IMR-90 (cell line): ENCODE measurements around the gene IFITM10. TPM values are rescaled to one million over a fixed set of nuclear protein-coding genes. Genes with fewer than 3 reads are reported as not detected.

Experiments used
- ATAC-seq: fragments of 200-7000 bp; cut with Tn5 transposase; 2 replicates; pipeline ENCODE4 v1.9.1; 2020; ENCODE audit warnings: low read depth, mild to moderate bottlenecking, moderate library complexity
- BruUV-seq: library from RNA; stranded (reverse); fragments of 400-500 nt; replicated peaks from 2 replicates; lab custom pipeline; 2021; lab: Mats Ljungman, UMichigan
- CTCF ChIA-PET: fragments of 300-600 bp; formaldehyde crosslinking; extraction: SDS; loops from one replicate; lab custom pipeline; 2021; ENCODE audit warnings: antibody characterized with exemption; lab: Yijun Ruan, JAX
- POLR2A ChIA-PET: fragments of 300-600 bp; sonication (Branson Sonifier 250); formaldehyde crosslinking; loops from one replicate; lab custom pipeline; 2022; ENCODE audit warnings: antibody characterized with exemption; ENCODE audit not compliant: unreplicated experiment; lab: Charles Lee
- DNase-seq: peaks from one replicate; pipeline ENCODE4 v3.0.0; 2013
- H2AFZ ChIP-seq: replicated peaks from 2 replicates; pipeline ENCODE3; 2013; ENCODE audit warnings: low read length, mild to moderate bottlenecking; ENCODE audit not compliant: poor library complexity
- H2AK5ac ChIP-seq: 2 replicates; pipeline ENCODE4 v1.6.1; 2013; ENCODE audit warnings: low read depth, low read length, inconsistent platforms
- H2AK9ac ChIP-seq: replicated peaks from 2 replicates; pipeline ENCODE3; 2013; ENCODE audit warnings: mild to moderate bottlenecking, low read depth, low read length, moderate library complexity; ENCODE audit not compliant: poor library complexity
- H2BK120ac ChIP-seq: 2 replicates; pipeline ENCODE4 v1.6.1; 2013; ENCODE audit warnings: low read depth, low read length, inconsistent platforms
- H2BK15ac ChIP-seq: 3 replicates; pipeline ENCODE4 v1.6.1; 2013; ENCODE audit warnings: low read depth, low read length, inconsistent platforms
- H2BK20ac ChIP-seq: 2 replicates; pipeline ENCODE4 v1.6.1; 2013; ENCODE audit warnings: low read depth, mild to moderate bottlenecking, inconsistent platforms, low read length, moderate library complexity
- H2BK5ac ChIP-seq: 2 replicates; pipeline ENCODE4 v1.6.1; 2013; ENCODE audit warnings: mild to moderate bottlenecking, low read depth, low read length, inconsistent platforms; ENCODE audit not compliant: poor library complexity, severe bottlenecking
- H3K14ac ChIP-seq: replicated peaks from 2 replicates; pipeline ENCODE4 v1.6.1; 2013; ENCODE audit warnings: low read depth, low read length, inconsistent platforms
- H3K18ac ChIP-seq: 2 replicates; pipeline ENCODE4 v1.6.1; 2013; ENCODE audit warnings: low read depth, low read length, control low read depth
- H3K23ac ChIP-seq: 2 replicates; pipeline ENCODE4 v1.6.1; 2013; ENCODE audit warnings: low read depth, low read length, inconsistent platforms
- H3K27ac ChIP-seq: 2 replicates; pipeline ENCODE4 v1.5.1; 2013; ENCODE audit warnings: mild to moderate bottlenecking, control low read depth, low read length; ENCODE audit not compliant: insufficient read depth
- H3K27me3 ChIP-seq: 2 replicates; pipeline ENCODE4 v1.6.1; 2013; ENCODE audit warnings: low read length; ENCODE audit not compliant: control insufficient read depth, insufficient read depth
- H3K36me3 ChIP-seq: 2 replicates; pipeline ENCODE4 v1.6.1; 2013; ENCODE audit warnings: low read length, mixed read lengths; ENCODE audit not compliant: control insufficient read depth, insufficient read depth
- H3K4ac ChIP-seq: 2 replicates; pipeline ENCODE4 v1.6.1; 2013; ENCODE audit warnings: low read depth, low read length, inconsistent platforms
- H3K4me1 ChIP-seq: 2 replicates; pipeline ENCODE4 v1.6.1; 2013; ENCODE audit warnings: low read length, mixed read lengths; ENCODE audit not compliant: control insufficient read depth, insufficient read depth
- H3K4me2 ChIP-seq: 2 replicates; pipeline ENCODE4 v1.6.1; 2013; ENCODE audit warnings: low read depth, mild to moderate bottlenecking, control low read depth, low read length, moderate library complexity
- H3K4me3 ChIP-seq: 2 replicates; pipeline ENCODE4 v1.5.1; 2013; ENCODE audit warnings: low read depth, mild to moderate bottlenecking, control low read depth, low read length, moderate library complexity; ENCODE audit not compliant: insufficient read depth
- H3K56ac ChIP-seq: 2 replicates; pipeline ENCODE4 v1.6.1; 2013; ENCODE audit warnings: low read length, inconsistent platforms; ENCODE audit not compliant: insufficient read depth; ENCODE audit errors: extremely low read depth
- H3K79me1 ChIP-seq, 2 experiments: 2 replicates each; pipeline ENCODE4 v1.6.1; 2013; ENCODE audit warnings: low read length in 2 of 2, inconsistent platforms in 1 of 2, low read depth in 1 of 2
- H3K9ac ChIP-seq: 2 replicates; pipeline ENCODE4 v1.6.1; 2013; ENCODE audit warnings: low read depth, low read length, control low read depth
- H3K9me1 ChIP-seq: 2 replicates; pipeline ENCODE4 v1.6.1; 2013; ENCODE audit warnings: low read length, inconsistent platforms; ENCODE audit not compliant: insufficient read depth
- H3K9me3 ChIP-seq: 2 replicates; pipeline ENCODE4 v1.6.1; 2013; ENCODE audit warnings: low read length; ENCODE audit not compliant: control insufficient read depth, insufficient read depth
- H4K20me1 ChIP-seq: 2 replicates; pipeline ENCODE4 v1.6.1; 2013; ENCODE audit warnings: low read length, inconsistent platforms; ENCODE audit not compliant: insufficient read depth
- H4K5ac ChIP-seq: 2 replicates; pipeline ENCODE4 v1.6.1; 2013; ENCODE audit warnings: mild to moderate bottlenecking, low read depth, low read length, control low read depth
- H4K8ac ChIP-seq, 2 experiments: 2 replicates each; pipeline ENCODE4 v1.6.1; 2013; ENCODE audit warnings: low read depth in 2 of 2, low read length in 2 of 2, control low read depth in 1 of 2, inconsistent platforms in 1 of 2
- H4K91ac ChIP-seq: 2 replicates; pipeline ENCODE4 v1.6.1; 2013; ENCODE audit warnings: low read depth, low read length, inconsistent platforms; ENCODE audit not compliant: insufficient read depth
- BHLHE40 ChIP-seq: fragments of 150-350 bp; IDR thresholded peaks from 2 replicates; pipeline ENCODE4 v1.6.1; 2016; ENCODE audit warnings: mild to moderate bottlenecking, low read depth, low read length
- CEBPB ChIP-seq: IDR thresholded peaks from 2 replicates; pipeline ENCODE4 v1.6.1; 2012; ENCODE audit warnings: low read depth, low read length, improper control_type of control experiment
- CHD1 ChIP-seq: IDR thresholded peaks from 2 replicates; pipeline ENCODE4 v1.6.1; 2012; ENCODE audit warnings: low read depth, low read length, improper control_type of control experiment
- FOS ChIP-seq: fragments of 150-350 bp; IDR thresholded peaks from 2 replicates; pipeline ENCODE4 v1.6.1; 2016; ENCODE audit warnings: low read depth, low read length
- MAFK ChIP-seq: IDR thresholded peaks from 2 replicates; pipeline ENCODE4 v1.6.1; 2012; ENCODE audit warnings: low read depth, low read length, improper control_type of control experiment
- MAZ ChIP-seq: IDR thresholded peaks from 2 replicates; pipeline ENCODE4 v1.6.1; 2012; ENCODE audit warnings: low read depth, mild to moderate bottlenecking, low read length, improper control_type of control experiment, moderate library complexity, borderline replicate concordance
- MXI1 ChIP-seq: IDR thresholded peaks from 2 replicates; pipeline ENCODE4 v1.6.1; 2012; ENCODE audit warnings: low read depth, mild to moderate bottlenecking, low read length, moderate library complexity, borderline replicate concordance
- NFE2L2 ChIP-seq: fragments of 150-350 bp; IDR thresholded peaks from 2 replicates; pipeline ENCODE4 v1.6.1; 2016; ENCODE audit warnings: low read depth, mild to moderate bottlenecking, low read length
- POLR2A ChIP-seq: IDR thresholded peaks from 2 replicates; pipeline ENCODE4 v1.6.1; 2012; ENCODE audit warnings: mild to moderate bottlenecking, low read depth, low read length
- RAD21 ChIP-seq: IDR thresholded peaks from 2 replicates; pipeline ENCODE4 v1.6.1; 2012; ENCODE audit warnings: low read length, improper control_type of control experiment
- RCOR1 ChIP-seq: IDR thresholded peaks from 2 replicates; pipeline ENCODE4 v1.6.1; 2012; ENCODE audit warnings: mild to moderate bottlenecking, low read length, improper control_type of control experiment; ENCODE audit not compliant: insufficient replicate concordance
- RFX5 ChIP-seq: IDR thresholded peaks from 2 replicates; pipeline ENCODE4 v1.8.0; 2012; ENCODE audit warnings: low read depth, mild to moderate bottlenecking, low read length, moderate library complexity
- SMC3 ChIP-seq: fragments of 150-350 bp; IDR thresholded peaks from 2 replicates; pipeline ENCODE4 v1.6.1; 2016; ENCODE audit warnings: low read depth, mild to moderate bottlenecking, antibody characterized with exemption, low read length, moderate library complexity
- WGBS, 2 experiments: methylation state at CpG; one replicate each; pipeline versions ENCODE4 v1.1.5 to v1.1.7; 2013; ENCODE audit warnings: missing lambda C conversion rate in 2 of 2; ENCODE audit not compliant: insufficient read length in 1 of 2; ENCODE audit errors: extremely low coverage in 2 of 2; 5-methylcytosine and 5-hydroxymethylcytosine counted together
- dilution Hi-C: fragments of 300-500 bp; cut with HindIII; formaldehyde crosslinking; loops from one replicate; pipeline ENCODE4 v1.14.3; 2018; ENCODE audit warnings: low sequenced_read_pairs; ENCODE audit not compliant: unreplicated experiment
- in situ Hi-C: fragments of 300-500 bp; cut with MboI; formaldehyde crosslinking; loops from 3 replicates; pipeline ENCODE4 v1.14.3; 2019; ENCODE audit warnings: low sequenced_read_pairs, inconsistent platforms, mixed read lengths
- intact Hi-C: fragments of 100-400 bp; cut with micrococcal nuclease; formaldehyde crosslinking; loops from 2 replicates; pipeline ENCODE4 v1.10.0; 2022
- polyA plus RNA-seq, 3 experiments: library from polyadenylated mRNA; depleted of rRNA; stranded (reverse); fragments of >200 nt; gene quantifications; 2 replicates each; pipeline ENCODE4 v1.2.3, GENCODE V29; 2012; ENCODE audit warnings: low replicate concordance in 1 of 3
- total RNA-seq: library from RNA; depleted of rRNA; stranded (reverse); fragments of >200 nt; gene quantifications from 2 replicates; pipeline ENCODE4 v1.2.3, GENCODE V29; 2012
- TF ChIP-seq, protein P1 (sequence below): fragments of 150-350 bp; IDR thresholded peaks from 2 replicates; pipeline ENCODE4 v1.6.1; 2017; ENCODE audit warnings: mild to moderate bottlenecking, antibody characterized with exemption, low read length, low read depth
- TF ChIP-seq, protein P2 (sequence below): fragments of 150-350 bp; IDR thresholded peaks from 2 replicates; pipeline ENCODE4 v1.6.1; 2016; ENCODE audit warnings: low read depth, mild to moderate bottlenecking, low read length, moderate library complexity, borderline replicate concordance
- TF ChIP-seq, protein P3 (sequence below): conservative IDR thresholded peaks from 2 replicates; pipeline ENCODE4 v1.5.1; 2012; ENCODE audit warnings: mild to moderate bottlenecking, low read depth, low read length, improper control_type of control experiment

The IFITM10 gene
- total and polyA plus RNA-seq, 2 of the 4 experiments (the other 2 are of a cell fraction), result 0.15 to 0.18 TPM

GRCh38 chr11:1702506-1702905 lies 47.9 kb downstream of the IFITM10 start:
- Histone ChIP-seq H2BK5ac (no peak overlapping the region), H3K14ac (no peak overlapping the region), H3K27me3 (peaks cover 51% of the 10 kb centered on the region), H2AK5ac (no peak overlapping the region), H3K18ac (no peak overlapping the region), H3K9ac (no peak overlapping the region), H2BK15ac (no peak overlapping the region), H3K9me3 (peaks cover 3% of the 10 kb centered on the region), H4K5ac (no peak overlapping the region), H3K36me3 (no peaks in the 10 kb centered on the region), H3K4me2 (no peak overlapping the region), H3K4me1 (no peaks in the 10 kb centered on the region), H2BK120ac (no peak overlapping the region), H4K20me1 (no peaks in the 10 kb centered on the region), H3K79me1 (no peaks in the 10 kb centered on the region), H3K23ac (no peak overlapping the region), H2BK20ac (no peak overlapping the region), H3K9me1 (no peaks in the 10 kb centered on the region; the same call in 1 of the 2 replicates), H4K91ac (no peak overlapping the region), H3K56ac (no peak overlapping the region), H3K4me3 (no peak overlapping the region), H3K4ac (no peak overlapping the region), H2AFZ (no peak overlapping the region), H3K27ac (no peak overlapping the region), H4K8ac (no peak overlapping the region), H2AK9ac (no peak overlapping the region)
- dilution Hi-C loops (no loop called here), intact Hi-C loops (no loop called here), in situ Hi-C loops (no loop called here)
- TF ChIP-seq, protein P1, sequence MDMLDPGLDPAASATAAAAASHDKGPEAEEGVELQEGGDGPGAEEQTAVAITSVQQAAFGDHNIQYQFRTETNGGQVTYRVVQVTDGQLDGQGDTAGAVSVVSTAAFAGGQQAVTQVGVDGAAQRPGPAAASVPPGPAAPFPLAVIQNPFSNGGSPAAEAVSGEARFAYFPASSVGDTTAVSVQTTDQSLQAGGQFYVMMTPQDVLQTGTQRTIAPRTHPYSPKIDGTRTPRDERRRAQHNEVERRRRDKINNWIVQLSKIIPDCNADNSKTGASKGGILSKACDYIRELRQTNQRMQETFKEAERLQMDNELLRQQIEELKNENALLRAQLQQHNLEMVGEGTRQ, result no peak
- TF ChIP-seq POLR2A (no peak), FOS (no peak), RAD21 (no peak), SMC3 (no peak), RCOR1 (no peak), CEBPB (no peak), MAFK (no peak), CHD1 (no peak), NFE2L2 (no peak), RFX5 (no peak), MXI1 (no peak), MAZ (no peak), BHLHE40 (no peak)
- TF ChIP-seq, protein P2, sequence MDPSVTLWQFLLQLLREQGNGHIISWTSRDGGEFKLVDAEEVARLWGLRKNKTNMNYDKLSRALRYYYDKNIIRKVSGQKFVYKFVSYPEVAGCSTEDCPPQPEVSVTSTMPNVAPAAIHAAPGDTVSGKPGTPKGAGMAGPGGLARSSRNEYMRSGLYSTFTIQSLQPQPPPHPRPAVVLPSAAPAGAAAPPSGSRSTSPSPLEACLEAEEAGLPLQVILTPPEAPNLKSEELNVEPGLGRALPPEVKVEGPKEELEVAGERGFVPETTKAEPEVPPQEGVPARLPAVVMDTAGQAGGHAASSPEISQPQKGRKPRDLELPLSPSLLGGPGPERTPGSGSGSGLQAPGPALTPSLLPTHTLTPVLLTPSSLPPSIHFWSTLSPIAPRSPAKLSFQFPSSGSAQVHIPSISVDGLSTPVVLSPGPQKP, result no peak
- TF ChIP-seq, protein P3, sequence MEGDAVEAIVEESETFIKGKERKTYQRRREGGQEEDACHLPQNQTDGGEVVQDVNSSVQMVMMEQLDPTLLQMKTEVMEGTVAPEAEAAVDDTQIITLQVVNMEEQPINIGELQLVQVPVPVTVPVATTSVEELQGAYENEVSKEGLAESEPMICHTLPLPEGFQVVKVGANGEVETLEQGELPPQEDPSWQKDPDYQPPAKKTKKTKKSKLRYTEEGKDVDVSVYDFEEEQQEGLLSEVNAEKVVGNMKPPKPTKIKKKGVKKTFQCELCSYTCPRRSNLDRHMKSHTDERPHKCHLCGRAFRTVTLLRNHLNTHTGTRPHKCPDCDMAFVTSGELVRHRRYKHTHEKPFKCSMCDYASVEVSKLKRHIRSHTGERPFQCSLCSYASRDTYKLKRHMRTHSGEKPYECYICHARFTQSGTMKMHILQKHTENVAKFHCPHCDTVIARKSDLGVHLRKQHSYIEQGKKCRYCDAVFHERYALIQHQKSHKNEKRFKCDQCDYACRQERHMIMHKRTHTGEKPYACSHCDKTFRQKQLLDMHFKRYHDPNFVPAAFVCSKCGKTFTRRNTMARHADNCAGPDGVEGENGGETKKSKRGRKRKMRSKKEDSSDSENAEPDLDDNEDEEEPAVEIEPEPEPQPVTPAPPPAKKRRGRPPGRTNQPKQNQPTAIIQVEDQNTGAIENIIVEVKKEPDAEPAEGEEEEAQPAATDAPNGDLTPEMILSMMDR, result no peak
- POLR2A ChIA-PET, result no interaction called here
- DNase-seq (no peak), ATAC-seq (no peak)
- WGBS, 2 experiments, result no CpG with 5 or more reads among the region's 10 CpGs
- CTCF ChIA-PET, result no interaction called here
- no TSS peak for BruUV-seq
